OCI-LY7 (cell line): ENCODE data around the gene FRS2. TPM values are rescaled to one million over a fixed set of nuclear protein-coding genes. Genes with fewer than 3 reads are reported as not detected.

Experiments
- BruUV-seq: library from RNA; stranded (reverse); fragments of 400-500 nt; replicated peaks from 2 replicates; lab custom pipeline; 2021; lab: Mats Ljungman, UMichigan
- CTCF ChIA-PET: fragments of 300-600 bp; sonication (Branson Sonifier 250); formaldehyde crosslinking; loops from one replicate; lab custom pipeline; 2022; ENCODE audit warnings: antibody characterized with exemption; ENCODE audit not compliant: unreplicated experiment; lab: Charles Lee
- POLR2A ChIA-PET: fragments of 300-600 bp; sonication (Branson Sonifier 250); formaldehyde crosslinking; loops from one replicate; lab custom pipeline; 2022; ENCODE audit warnings: antibody characterized with exemption; lab: Charles Lee
- DNase-seq: peaks from one replicate; pipeline ENCODE4 v3.0.0-alpha.2; 2015; ENCODE audit warnings: low spot score
- H2AFZ ChIP-seq: fragments of 200-600 bp; sonication (generic), shearing (Covaris generic); 2 replicates; pipeline ENCODE4 v1.6.1; 2014; ENCODE audit warnings: mild to moderate bottlenecking, antibody characterized with exemption, low read length, moderate library complexity
- H3K27ac ChIP-seq: fragments of 200-600 bp; sonication (generic); 2 replicates; pipeline ENCODE4 v1.5.1; 2014; ENCODE audit warnings: mixed run types, low read depth, mild to moderate bottlenecking, moderate library complexity, low read length, inconsistent platforms; ENCODE audit not compliant: poor library complexity, severe bottlenecking
- H3K36me3 ChIP-seq: fragments of 200-600 bp; sonication (generic); 2 replicates; pipeline ENCODE4 v1.6.1; 2014; ENCODE audit warnings: mild to moderate bottlenecking, antibody characterized with exemption, low read length, moderate library complexity, mixed read lengths; ENCODE audit not compliant: insufficient read depth
- H3K4me1 ChIP-seq: fragments of 200-600 bp; sonication (generic); 2 replicates; pipeline ENCODE4 v1.5.1; 2014; ENCODE audit warnings: mild to moderate bottlenecking, low read length; ENCODE audit not compliant: insufficient read depth, poor library complexity, severe bottlenecking
- H3K4me2 ChIP-seq: fragments of 200-600 bp; sonication (generic); 2 replicates; pipeline ENCODE4 v1.6.1; 2014; ENCODE audit warnings: mild to moderate bottlenecking, low read length
- H3K4me3 ChIP-seq: fragments of 200-600 bp; sonication (generic); 2 replicates; pipeline ENCODE4 v1.5.1; 2014; ENCODE audit warnings: mild to moderate bottlenecking, low read depth, low read length; ENCODE audit not compliant: poor library complexity, severe bottlenecking
- H3K79me2 ChIP-seq: fragments of 200-600 bp; sonication (generic); 2 replicates; pipeline ENCODE4 v1.6.1; 2016; ENCODE audit warnings: low read depth, mild to moderate bottlenecking, low read length, moderate library complexity, mixed read lengths; ENCODE audit not compliant: insufficient read depth
- H3K9me2 ChIP-seq: fragments of 200-600 bp; sonication (generic); 2 replicates; pipeline ENCODE4 v1.6.1; 2016; ENCODE audit warnings: mild to moderate bottlenecking, low read length, mixed read lengths; ENCODE audit not compliant: insufficient read depth
- H3K9me3 ChIP-seq: fragments of 200-600 bp; sonication (generic); 2 replicates; pipeline ENCODE4 v1.6.1; 2014; ENCODE audit warnings: mild to moderate bottlenecking, mixed run types, low read length, mixed read lengths
- H4K20me1 ChIP-seq: fragments of 200-600 bp; sonication (generic); 2 replicates; pipeline ENCODE4 v1.6.1; 2014; ENCODE audit warnings: mild to moderate bottlenecking, antibody characterized with exemption, low read length, moderate library complexity, mixed read lengths; ENCODE audit not compliant: insufficient read depth
- EZH2phosphoT487 ChIP-seq: fragments of 200-600 bp; sonication (generic); IDR thresholded peaks from 2 replicates; pipeline ENCODE4 v1.6.1; 2018; ENCODE audit warnings: low read depth, borderline replicate concordance, mild to moderate bottlenecking, mixed run types, antibody characterized with exemption, low read length, moderate library complexity, mixed read lengths
- intact Hi-C: fragments of 100-400 bp; cut with micrococcal nuclease; formaldehyde crosslinking; loops from one replicate; pipeline ENCODE4 v1.10.0; 2022; ENCODE audit not compliant: unreplicated experiment
- total RNA-seq, 2 experiments: library from RNA; depleted of rRNA in 1 of 2; stranded (reverse); fragments of >200 nt in 1 of 2; shearing (Covaris generic) in 1 of 2; gene quantifications; 2 replicates each; pipeline ENCODE4 v1.2.3, GENCODE V29; 2014 to 2022
- TF ChIP-seq, protein P1 (sequence below): fragments of 200-600 bp; sonication (generic); conservative IDR thresholded peaks from 2 replicates; pipeline ENCODE4 v1.5.1; 2014; ENCODE audit warnings: mild to moderate bottlenecking, antibody characterized with exemption, low read length, moderate library complexity, mixed read lengths

The FRS2 gene
- total RNA-seq, 2 experiments from 2014 or later = 11.1 to 18.5 TPM

DNA sequence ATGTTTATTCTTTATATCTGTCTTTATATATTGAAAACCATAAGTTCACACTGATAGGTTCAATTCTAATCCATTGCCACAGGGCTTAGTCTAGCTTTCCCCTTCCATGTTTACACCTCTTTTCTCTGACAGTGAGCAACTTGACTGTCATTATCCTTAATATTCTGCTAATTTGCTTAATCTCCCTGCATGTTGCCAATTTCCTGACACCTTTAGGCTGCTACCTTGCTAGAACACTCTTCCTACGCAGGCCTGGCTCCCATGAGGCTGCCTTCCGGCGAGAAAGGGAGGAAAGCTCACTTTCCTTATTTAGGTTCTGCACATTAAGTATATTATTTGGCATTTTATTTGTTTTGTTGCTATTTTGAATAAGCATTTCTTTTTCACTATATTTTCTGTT lies 12.8 kb upstream of the FRS2 start:
- BruUV-seq = no TSS peak
- Histone ChIP-seq H3K79me2 (no peaks in the 10 kb centered on the region), H4K20me1 (no peaks in the 10 kb centered on the region), H3K27ac (no peak overlapping the region), H3K9me2 (no peaks in the 10 kb centered on the region), H3K4me2 (no peak overlapping the region), H3K9me3 (no peaks in the 10 kb centered on the region), H3K4me3 (no peak overlapping the region), H3K4me1 (no peaks in the 10 kb centered on the region), H2AFZ (no peak overlapping the region), H3K36me3 (no peaks in the 10 kb centered on the region)
- TF ChIP-seq, protein P1, sequence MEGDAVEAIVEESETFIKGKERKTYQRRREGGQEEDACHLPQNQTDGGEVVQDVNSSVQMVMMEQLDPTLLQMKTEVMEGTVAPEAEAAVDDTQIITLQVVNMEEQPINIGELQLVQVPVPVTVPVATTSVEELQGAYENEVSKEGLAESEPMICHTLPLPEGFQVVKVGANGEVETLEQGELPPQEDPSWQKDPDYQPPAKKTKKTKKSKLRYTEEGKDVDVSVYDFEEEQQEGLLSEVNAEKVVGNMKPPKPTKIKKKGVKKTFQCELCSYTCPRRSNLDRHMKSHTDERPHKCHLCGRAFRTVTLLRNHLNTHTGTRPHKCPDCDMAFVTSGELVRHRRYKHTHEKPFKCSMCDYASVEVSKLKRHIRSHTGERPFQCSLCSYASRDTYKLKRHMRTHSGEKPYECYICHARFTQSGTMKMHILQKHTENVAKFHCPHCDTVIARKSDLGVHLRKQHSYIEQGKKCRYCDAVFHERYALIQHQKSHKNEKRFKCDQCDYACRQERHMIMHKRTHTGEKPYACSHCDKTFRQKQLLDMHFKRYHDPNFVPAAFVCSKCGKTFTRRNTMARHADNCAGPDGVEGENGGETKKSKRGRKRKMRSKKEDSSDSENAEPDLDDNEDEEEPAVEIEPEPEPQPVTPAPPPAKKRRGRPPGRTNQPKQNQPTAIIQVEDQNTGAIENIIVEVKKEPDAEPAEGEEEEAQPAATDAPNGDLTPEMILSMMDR = no peak
- intact Hi-C loops = no loop called here
- ChIA-PET CTCF (no interaction called here), POLR2A (no interaction called here)
- no peak for DNase-seq

DNA sequence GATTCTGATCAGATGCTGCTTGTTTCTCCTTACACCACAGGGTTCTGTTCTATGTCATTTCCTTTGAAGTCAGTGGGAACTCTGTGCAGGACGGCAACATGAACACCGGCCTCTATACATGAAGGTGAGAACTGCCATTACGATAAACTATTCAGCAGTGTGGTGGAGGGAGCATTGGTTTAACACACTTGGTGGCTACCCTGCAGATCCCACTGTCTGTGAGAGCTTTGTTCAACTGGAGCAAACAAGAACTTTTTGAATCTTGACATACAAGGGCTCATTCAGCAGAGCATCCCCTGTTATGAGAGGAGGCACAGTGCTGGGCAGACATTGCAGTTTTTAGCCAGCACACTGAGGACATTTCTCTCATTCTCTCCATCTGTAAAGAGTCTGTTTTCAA lies 10.7 kb upstream of the FRS2 start:
- H2AFZ ChIP-seq = no peak overlapping the region
- TF ChIP-seq, protein P1 = no peak
- no peak for TF ChIP-seq EZH2phosphoT487
- no peaks in the 10 kb centered on the region for H3K36me3 ChIP-seq
- BruUV-seq = no TSS peak
- intact Hi-C loops = no loop called here
- CTCF ChIA-PET = no interaction called here
- no peaks in the 10 kb centered on the region for H3K9me3 ChIP-seq
- no peaks in the 10 kb centered on the region for H3K4me1 ChIP-seq
- H4K20me1 ChIP-seq = no peaks in the 10 kb centered on the region
- no peaks in the 10 kb centered on the region for H3K79me2 ChIP-seq
- no peak overlapping the region for H3K4me2 ChIP-seq
- POLR2A ChIA-PET = interaction anchor here (0.7 to 1.0 kb wide), 2 partner anchors 12 to 16 kb away, joined by 3 read pairs; no protein-coding TSS in a partner anchor
- H3K9me2 ChIP-seq = no peaks in the 10 kb centered on the region
- H3K4me3 ChIP-seq = no peak overlapping the region
- H3K27ac ChIP-seq = no peak overlapping the region
- no peak for DNase-seq

DNA sequence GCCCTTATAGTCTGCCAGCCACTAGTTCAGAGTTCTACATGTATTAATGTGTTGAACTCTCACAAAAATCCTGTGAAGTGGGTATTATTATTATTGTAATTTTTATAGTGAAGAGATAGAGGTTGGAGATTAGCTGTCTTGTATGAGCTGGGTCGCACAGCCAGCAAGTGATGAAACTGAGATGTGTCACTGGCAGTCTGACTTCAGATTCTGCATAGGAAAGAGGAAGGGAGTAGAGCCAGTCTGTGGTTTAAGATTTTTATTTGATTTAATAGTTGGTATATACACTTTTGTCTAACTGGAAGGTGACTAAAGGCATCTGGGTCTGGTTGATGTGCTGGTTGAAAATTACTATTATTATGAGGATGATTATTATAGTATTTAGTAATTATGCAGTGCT lies 5.8 kb upstream of the FRS2 start:
- no TSS peak for BruUV-seq

More for the DNA sequence above, 5.8 kb upstream of the FRS2 start:
- ChIA-PET CTCF (no interaction called here), POLR2A (interaction anchor here (0.6 kb wide), 1 partner anchor 338 kb away, joined by 3 read pairs; no protein-coding TSS in a partner anchor)
- no peak for TF ChIP-seq EZH2phosphoT487
- TF ChIP-seq, protein P1 = no peak
- Histone ChIP-seq H3K9me2 (no peaks in the 10 kb centered on the region), H3K4me1 (peaks cover 22% of the 10 kb centered on the region), H3K9me3 (no peaks in the 10 kb centered on the region), H3K27ac (no peak overlapping the region), H4K20me1 (no peaks in the 10 kb centered on the region), H3K36me3 (no peaks in the 10 kb centered on the region), H3K79me2 (no peaks in the 10 kb centered on the region), H3K4me2 (no peak overlapping the region), H3K4me3 (no peak overlapping the region), H2AFZ (no peak overlapping the region)
- no peak for DNase-seq
- intact Hi-C loops = no loop called here
